SJSA1 (cell line): ENCODE results near the gene ABAT. TPM values are rescaled to one million over a fixed set of nuclear protein-coding genes. Genes with fewer than 3 reads are reported as not detected.
"Not testable (repeated sequence)": the region's sequence is repeated elsewhere in the genome, so short reads cannot be mapped to it uniquely, and the experiment has no call there.

Experiments used
- DNase-seq, 2 experiments: peaks; one replicate each; pipeline ENCODE4 v3.0.0-alpha.2; 2015 to 2020; ENCODE audit warnings: low spot score in 2 of 2, low read depth in 1 of 2
- H3K27ac ChIP-seq: fragments of 250-450 bp; sonication (Bioruptor Pico); 2 replicates; pipeline ENCODE4 v1.5.1; 2020; ENCODE audit warnings: mild to moderate bottlenecking, moderate library complexity
- H3K27me3 ChIP-seq: fragments of 250-450 bp; sonication (Bioruptor Pico); replicated peaks from 2 replicates; pipeline ENCODE4 v1.5.1; 2020; ENCODE audit warnings: mild to moderate bottlenecking, moderate library complexity
- H3K36me3 ChIP-seq: fragments of 250-450 bp; sonication (Bioruptor Pico); 2 replicates; pipeline ENCODE4 v1.5.1; 2020; ENCODE audit warnings: mild to moderate bottlenecking
- H3K4me1 ChIP-seq: fragments of 250-450 bp; sonication (Bioruptor Pico); replicated peaks from 2 replicates; pipeline ENCODE4 v1.6.1; 2021; ENCODE audit warnings: mild to moderate bottlenecking
- H3K4me3 ChIP-seq: fragments of 250-450 bp; sonication (Bioruptor Pico); 2 replicates; pipeline ENCODE4 v1.5.1; 2020; ENCODE audit warnings: mild to moderate bottlenecking
- H3K9me3 ChIP-seq: fragments of 250-450 bp; sonication (Bioruptor Pico); replicated peaks from 2 replicates; pipeline ENCODE4 v1.5.1; 2020; ENCODE audit warnings: mild to moderate bottlenecking
- total RNA-seq: library from RNA; depleted of rRNA; stranded (reverse); fragments of >200 nt; shearing (Covaris generic); gene quantifications from 2 replicates; pipeline ENCODE4 v1.2.3, GENCODE V29; 2014

The ABAT gene
- total RNA-seq, 1 experiment from 2014 or later = 4.4 TPM

- Histone ChIP-seq H3K4me3 (no peak overlapping the region), H3K27me3 (no peaks in the 10 kb centered on the region), H3K36me3 (no peaks in the 10 kb centered on the region), H3K27ac (no peak overlapping the region), H3K4me1 (peaks cover 4% of the 10 kb centered on the region; the same call in 1 of the 2 replicates), H3K9me3 (no peaks in the 10 kb centered on the region)
- no peak for DNase-seq
These were observed 65.7 kb downstream of the ABAT start for GRCh38 chr16:8739989-8740704.

GRCh38 chr16:8740775-8741355, 66.4 kb downstream of the ABAT start:
- no peak for DNase-seq
- Histone ChIP-seq H3K4me3 (no peak overlapping the region), H3K27me3 (no peaks in the 10 kb centered on the region), H3K9me3 (no peaks in the 10 kb centered on the region), H3K36me3 (no peaks in the 10 kb centered on the region), H3K27ac (no peak overlapping the region), H3K4me1 (peaks cover 4% of the 10 kb centered on the region; the same call in 1 of the 2 replicates)

GRCh38 chr16:8741636-8742035, 67.2 kb downstream of the ABAT start:
- DNase-seq = no peak
- no peaks in the 10 kb centered on the region for H3K27me3 ChIP-seq
- no peak overlapping the region for H3K4me3 ChIP-seq
- no peak overlapping the region for H3K27ac ChIP-seq
- no peaks in the 10 kb centered on the region for H3K36me3 ChIP-seq
- H3K4me1 ChIP-seq = peaks cover 4% of the 10 kb centered on the region; the same call in 1 of the 2 replicates
- H3K9me3 ChIP-seq = no peaks in the 10 kb centered on the region

GRCh38 chr16:8742068-8742467, 67.7 kb downstream of the ABAT start:
- Histone ChIP-seq H3K27me3 (no peaks in the 10 kb centered on the region), H3K9me3 (no peaks in the 10 kb centered on the region), H3K4me1 (0 out of 2 replicates have a peak, but pooled peaks cover under 1% of the 10 kb centered on the region), H3K27ac (no peak overlapping the region), H3K4me3 (no peak overlapping the region), H3K36me3 (no peaks in the 10 kb centered on the region)
- no peak for DNase-seq

- not testable (repeated sequence) for H3K27me3 ChIP-seq, H3K27ac ChIP-seq, DNase-seq, H3K4me1 ChIP-seq, H3K4me3 ChIP-seq, H3K9me3 ChIP-seq, H3K36me3 ChIP-seq
These were observed 74.5 kb downstream of the ABAT start for GRCh38 chr16:8748944-8749343.

GRCh38 chr16:8751481-8752311, 77.3 kb downstream of the ABAT start:
- Histone ChIP-seq H3K4me1 (peaks cover 9% of the 10 kb centered on the region), H3K27ac (no peak overlapping the region), H3K27me3 (no peaks in the 10 kb centered on the region), H3K36me3 (no peaks in the 10 kb centered on the region), H3K9me3 (no peaks in the 10 kb centered on the region), H3K4me3 (no peak overlapping the region)
- peak in 1 of 2 experiments; percentile 69 for DNase-seq

- no peaks in the 10 kb centered on the region for H3K36me3 ChIP-seq
- DNase-seq = no peak
- no peak overlapping the region for H3K27ac ChIP-seq
- no peak overlapping the region for H3K4me3 ChIP-seq
- H3K9me3 ChIP-seq = no peaks in the 10 kb centered on the region
- H3K4me1 ChIP-seq = peaks cover 9% of the 10 kb centered on the region
- H3K27me3 ChIP-seq = no peaks in the 10 kb centered on the region
These were observed 78.3 kb downstream of the ABAT start for GRCh38 chr16:8752706-8753105.

GRCh38 chr16:8753416-8754054, 79.1 kb downstream of the ABAT start:
- Histone ChIP-seq H3K27ac (no peak overlapping the region), H3K36me3 (no peaks in the 10 kb centered on the region), H3K4me3 (no peak overlapping the region), H3K27me3 (no peaks in the 10 kb centered on the region), H3K9me3 (no peaks in the 10 kb centered on the region), H3K4me1 (peaks cover 9% of the 10 kb centered on the region)
- DNase-seq = no peak

GRCh38 chr16:8756755-8757154, 82.3 kb downstream of the ABAT start:
- Histone ChIP-seq H3K4me1 (peaks cover 7% of the 10 kb centered on the region), H3K27ac (no peak overlapping the region), H3K9me3 (no peaks in the 10 kb centered on the region), H3K4me3 (no peak overlapping the region), H3K36me3 (no peaks in the 10 kb centered on the region), H3K27me3 (no peaks in the 10 kb centered on the region)
- DNase-seq = no peak

GRCh38 chr16:8758022-8758421, 83.6 kb downstream of the ABAT start:
- Histone ChIP-seq H3K4me1 (no peaks in the 10 kb centered on the region), H3K9me3 (no peaks in the 10 kb centered on the region), H3K36me3 (no peaks in the 10 kb centered on the region), H3K4me3 (no peak overlapping the region), H3K27me3 (no peaks in the 10 kb centered on the region), H3K27ac (no peak overlapping the region)
- DNase-seq = no peak

GRCh38 chr16:8760021-8760420, 85.6 kb downstream of the ABAT start:
- Histone ChIP-seq H3K4me1 (no peaks in the 10 kb centered on the region), H3K36me3 (no peaks in the 10 kb centered on the region), H3K27ac (no peak overlapping the region), H3K9me3 (no peaks in the 10 kb centered on the region), H3K4me3 (no peak overlapping the region), H3K27me3 (no peaks in the 10 kb centered on the region)
- no peak for DNase-seq

GRCh38 chr16:8761078-8761477, 86.7 kb downstream of the ABAT start:
- DNase-seq = no peak
- no peaks in the 10 kb centered on the region for H3K36me3 ChIP-seq
- H3K27ac ChIP-seq = no peak overlapping the region
- H3K4me1 ChIP-seq = no peaks in the 10 kb centered on the region
- H3K9me3 ChIP-seq = no peaks in the 10 kb centered on the region
- no peaks in the 10 kb centered on the region for H3K27me3 ChIP-seq
- H3K4me3 ChIP-seq = no peak overlapping the region

GRCh38 chr16:8762254-8762653, 87.8 kb downstream of the ABAT start:
- Histone ChIP-seq H3K36me3 (no peaks in the 10 kb centered on the region), H3K4me1 (no peaks in the 10 kb centered on the region), H3K27ac (no peak overlapping the region), H3K4me3 (no peak overlapping the region), H3K9me3 (no peaks in the 10 kb centered on the region), H3K27me3 (no peaks in the 10 kb centered on the region)
- no peak for DNase-seq

GRCh38 chr16:8763083-8763482, 88.7 kb downstream of the ABAT start:
- Histone ChIP-seq H3K36me3 (no peaks in the 10 kb centered on the region), H3K27ac (no peak overlapping the region), H3K9me3 (no peaks in the 10 kb centered on the region), H3K4me3 (no peak overlapping the region), H3K4me1 (no peaks in the 10 kb centered on the region), H3K27me3 (no peaks in the 10 kb centered on the region)
- no peak for DNase-seq
